Kidney (tissue), 14 donors: ENCODE measurements around the gene TPPP2. TPM values are rescaled to one million over a fixed set of nuclear protein-coding genes. Genes with fewer than 3 reads are reported as not detected.

Source experiments
- DNase-seq, 5 donors: peaks; one replicate each; pipeline ENCODE4 v3.0.0-alpha.2; 2013 to 2020
- FAIRE-seq: peaks from 2 replicates; lab custom pipeline; 2012; peaks lifted over from hg19 to GRCh38; lab: Jason Lieb, UNC
- H3K27ac ChIP-seq, 2 donors: one replicate each; pipeline ENCODE4 v1.7.0; 2013; ENCODE audit warnings: low read depth in 2 of 2, low read length in 2 of 2, inconsistent platforms in 1 of 2
- H3K27me3 ChIP-seq: one replicate; pipeline ENCODE4 v1.7.1; 2013; ENCODE audit warnings: low read length, inconsistent platforms; ENCODE audit not compliant: control insufficient read depth, insufficient read depth
- H3K36me3 ChIP-seq, 3 donors: one replicate each; pipeline versions ENCODE4 v1.7.0 to v1.7.1; 2013; ENCODE audit warnings: low read length in 3 of 3, control low read depth in 1 of 3, inconsistent platforms in 1 of 3; ENCODE audit not compliant: insufficient read depth in 3 of 3, control insufficient read depth in 2 of 3
- H3K4me1 ChIP-seq, 3 donors: one replicate each; pipeline versions ENCODE4 v1.7.0 to v1.7.1; 2013; ENCODE audit warnings: low read length in 3 of 3, inconsistent platforms in 1 of 3, low read depth in 1 of 3; ENCODE audit not compliant: control insufficient read depth in 2 of 3, insufficient read depth in 2 of 3
- H3K4me3 ChIP-seq, 3 donors: one replicate each; pipeline versions ENCODE4 v1.7.0 to v1.8.1; 2013; ENCODE audit warnings: low read length in 3 of 3, control low read depth in 1 of 3, inconsistent platforms in 1 of 3
- H3K9ac ChIP-seq, 3 donors: one replicate each; pipeline versions ENCODE4 v1.7.0 to v1.7.1; 2013; ENCODE audit warnings: low read length in 3 of 3, control low read depth in 1 of 3, inconsistent platforms in 1 of 3
- H3K9me3 ChIP-seq, 3 donors: one replicate each; pipeline versions ENCODE4 v1.7.0 to v1.7.1; 2013; ENCODE audit warnings: low read length in 3 of 3, control low read depth in 1 of 3, inconsistent platforms in 1 of 3; ENCODE audit not compliant: control insufficient read depth in 2 of 3, insufficient read depth in 1 of 3
- CTCF ChIP-seq: IDR thresholded peaks from 3 replicates; pipeline ENCODE4 v1.5.1; 2012; ENCODE audit warnings: mild to moderate bottlenecking, moderate library complexity, borderline replicate concordance; ENCODE audit not compliant: insufficient read depth; ENCODE audit errors: extremely low read depth
- intact Hi-C: fragments of 100-400 bp; cut with DNase I; formaldehyde crosslinking; loops from one replicate; pipeline ENCODE4 v1.11.1; 2022
- polyA plus RNA-seq: library from polyadenylated mRNA; stranded (reverse); fragments of 350-450 nt; fragmentation: Illumina TruSeq; extraction: RNeasy Lipid Tissue Mini Kit (QIAGEN cat#74804); gene quantifications from one replicate; pipeline ENCODE4 v1.2.3, GENCODE V29; 2014; ENCODE audit warnings: low read depth, low replicate concordance; ENCODE audit not compliant: insufficient read depth
- total RNA-seq: library from RNA; stranded (reverse); fragmentation: NEBNext Ultra II Directional; extraction: Animal tissue kit (Norgen Biotek cat#: 25700); gene quantifications from one replicate; pipeline ENCODE4 v1.2.1, GENCODE V29; 2021
- donor health status: control.
- donor health status: control.
- donor health status: control.
- donor health status: control.
- donor health status: control.
- donor health status: DM: yes; HTN: yes; CAD: no.
- donor health status: Normal renal cell carcinoma (clear cell type).

Gene TPPP2
- total and polyA plus RNA-seq, 2 donors from 2014 or later = 1.3 TPM; not detected in 1

- no peak for FAIRE-seq
- DNase-seq = no peak
- no peak overlapping the region for H3K9ac ChIP-seq
- no peaks in the 10 kb centered on the region for H3K27me3 ChIP-seq
- no peaks in the 10 kb centered on the region for H3K36me3 ChIP-seq
- H3K4me1 ChIP-seq = peaks cover 4 to 17% (median 5%) of the 10 kb centered on the region in 3 donors
- H3K27ac ChIP-seq = no peak overlapping the region
- H3K4me3 ChIP-seq = no peak overlapping the region
- intact Hi-C loops = no loop called here
- no peaks in the 10 kb centered on the region for H3K9me3 ChIP-seq
- TF ChIP-seq CTCF = no peak
These were observed 28.9 kb downstream of the TPPP2 start for GRCh38 chr14:21058903-21059302.

- no peak for FAIRE-seq
- H3K9ac ChIP-seq = no peak overlapping the region
These were observed 30.0 kb downstream of the TPPP2 start for GRCh38 chr14:21059842-21060613.

GRCh38 chr14:21060614-21061346 is 30.8 kb downstream of the TPPP2 start:
- intact Hi-C loops = no loop called here
- Histone ChIP-seq H3K4me1 (peaks cover 2 to 4% (median 3%) of the 10 kb centered on the region in 3 donors), H3K27me3 (no peaks in the 10 kb centered on the region), H3K27ac (no peak overlapping the region), H3K9ac (no peak overlapping the region), H3K4me3 (no peak overlapping the region), H3K9me3 (no peaks in the 10 kb centered on the region), H3K36me3 (no peaks in the 10 kb centered on the region)
- DNase-seq (no peak), FAIRE-seq (no peak)
- TF ChIP-seq CTCF = no peak

More at GRCh38 chr14:21059842-21060613, 30.0 kb downstream of the TPPP2 start:
- intact Hi-C loops = no loop called here
- Histone ChIP-seq H3K36me3 (no peaks in the 10 kb centered on the region), H3K4me3 (no peak overlapping the region), H3K9me3 (no peaks in the 10 kb centered on the region), H3K27me3 (no peaks in the 10 kb centered on the region), H3K27ac (no peak overlapping the region), H3K4me1 (peaks cover 4 to 10% (median 5%) of the 10 kb centered on the region in 3 donors)
- DNase-seq = no peak
- TF ChIP-seq CTCF = no peak
